ENCODE results near the gene RCL1. TPM values are rescaled to one million over a fixed set of nuclear protein-coding genes. Genes with fewer than 3 reads are reported as not detected.

The RCL1 gene
- polyA plus RNA-seq, 3 donors = 2.2 to 3.0 (median 3.0) TPM

DNA sequence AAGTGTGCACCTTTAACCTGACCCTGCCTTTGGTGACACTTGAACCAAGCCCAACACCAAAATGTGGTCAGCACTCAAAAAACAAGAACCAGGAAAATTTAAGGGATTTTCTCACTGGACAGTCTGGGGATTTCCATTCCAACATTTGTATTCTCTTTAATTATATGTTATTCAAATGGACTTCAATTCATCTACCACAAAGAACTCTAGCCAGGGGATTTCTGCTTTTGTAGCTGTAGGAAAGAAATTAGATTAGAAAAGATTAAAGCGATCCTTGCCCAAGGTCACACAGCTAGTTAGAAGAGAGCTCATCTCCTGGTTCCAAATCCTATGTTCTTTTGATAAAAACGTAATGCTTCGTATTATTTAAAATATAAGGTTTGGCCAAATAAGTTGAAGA is 97.5 kb downstream of the RCL1 start:
- no peaks in the 10 kb centered on the region for H3K27me3 ChIP-seq (ENCODE audit: control insufficient read depth in 2 of 2, insufficient read depth in 2 of 2, low read length in 2 of 2)
- Mint-ChIP-seq H3K27ac (no peak overlapping the region), H3K36me3 (no peaks in the 10 kb centered on the region), H3K9me3 (peaks cover 0 to 1% (median 0%) of the 10 kb centered on the region in 7 donors), H3K4me3 (no peak overlapping the region), H3K4me1 (peaks cover 2% of the 10 kb centered on the region), H3K27me3 (ENCODE audit: low read depth in 3 of 3) (peaks cover 0 to 1% (median 0%) of the 10 kb centered on the region in 3 donors)
- intact Hi-C loops (cut with micrococcal nuclease) = no loop called here
- H3K4me2 ChIP-seq (replicated peaks; ENCODE audit: extremely low read depth, low read length, poor library complexity, severe bottlenecking) = no peak overlapping the region
- no peak overlapping the region for H3K9ac ChIP-seq (ENCODE audit: insufficient read depth, low read length, poor library complexity, severe bottlenecking)
- H3K36me3 ChIP-seq (replicated peaks in 1 of 2; ENCODE audit: control insufficient read depth in 1 of 2, insufficient read depth in 2 of 2, low read length in 2 of 2) = no peaks in the 10 kb centered on the region
- no peaks in the 10 kb centered on the region for H4K20me1 ChIP-seq (ENCODE audit: insufficient read depth, low read length)
- H3K9me3 ChIP-seq (replicated peaks in 1 of 2; ENCODE audit: control insufficient read depth in 1 of 2, insufficient read depth in 1 of 2, low read length in 2 of 2) = no peaks in the 10 kb centered on the region
- H3K4me1 ChIP-seq (ENCODE audit: control insufficient read depth in 1 of 2, insufficient read depth in 2 of 2, low read length in 2 of 2) = no peaks in the 10 kb centered on the region
- no peak overlapping the region for H3K4me3 ChIP-seq (replicated peaks in 1 of 3; ENCODE audit: low read depth in 2 of 3, low read length in 3 of 3)
- no peak overlapping the region for H2AFZ ChIP-seq (ENCODE audit: insufficient read depth, low read depth, low read length, poor library complexity, severe bottlenecking)
- H3K27ac ChIP-seq (ENCODE audit: low read depth in 1 of 2, low read length in 2 of 2) = no peak overlapping the region
- DNase-seq = no peak
- no CpG with 5 or more reads among the region's 3 CpGs for WGBS (ENCODE audit: insufficient coverage)
- no peaks in the 10 kb centered on the region for H3K79me2 ChIP-seq (ENCODE audit: insufficient read depth, low read length)
- TF ChIP-seq, protein P1, sequence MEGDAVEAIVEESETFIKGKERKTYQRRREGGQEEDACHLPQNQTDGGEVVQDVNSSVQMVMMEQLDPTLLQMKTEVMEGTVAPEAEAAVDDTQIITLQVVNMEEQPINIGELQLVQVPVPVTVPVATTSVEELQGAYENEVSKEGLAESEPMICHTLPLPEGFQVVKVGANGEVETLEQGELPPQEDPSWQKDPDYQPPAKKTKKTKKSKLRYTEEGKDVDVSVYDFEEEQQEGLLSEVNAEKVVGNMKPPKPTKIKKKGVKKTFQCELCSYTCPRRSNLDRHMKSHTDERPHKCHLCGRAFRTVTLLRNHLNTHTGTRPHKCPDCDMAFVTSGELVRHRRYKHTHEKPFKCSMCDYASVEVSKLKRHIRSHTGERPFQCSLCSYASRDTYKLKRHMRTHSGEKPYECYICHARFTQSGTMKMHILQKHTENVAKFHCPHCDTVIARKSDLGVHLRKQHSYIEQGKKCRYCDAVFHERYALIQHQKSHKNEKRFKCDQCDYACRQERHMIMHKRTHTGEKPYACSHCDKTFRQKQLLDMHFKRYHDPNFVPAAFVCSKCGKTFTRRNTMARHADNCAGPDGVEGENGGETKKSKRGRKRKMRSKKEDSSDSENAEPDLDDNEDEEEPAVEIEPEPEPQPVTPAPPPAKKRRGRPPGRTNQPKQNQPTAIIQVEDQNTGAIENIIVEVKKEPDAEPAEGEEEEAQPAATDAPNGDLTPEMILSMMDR (IDR thresholded peaks at IDR 0.05) = no peak

DNA sequence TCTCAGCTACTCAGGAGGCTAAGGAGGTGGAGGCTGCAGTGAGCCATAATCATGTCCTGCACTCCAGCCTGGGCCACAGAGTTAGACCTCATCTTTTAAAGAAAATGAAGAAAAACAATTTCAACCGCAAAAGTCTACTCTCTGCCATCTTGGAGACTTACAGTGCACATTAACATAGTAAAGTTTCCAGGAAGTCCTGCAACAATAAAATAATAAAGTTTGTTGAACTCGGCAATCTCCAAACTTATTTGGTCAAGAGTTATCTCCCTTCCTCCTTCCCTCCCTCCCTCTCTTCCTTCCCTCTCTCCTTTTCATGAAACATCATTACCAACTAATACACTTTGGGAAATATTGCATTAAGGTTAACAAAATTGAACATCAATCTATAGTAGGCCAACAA is 98.2 kb downstream of the RCL1 start:
- Mint-ChIP-seq H3K36me3 (no peaks in the 10 kb centered on the region), H3K4me1 (peaks cover 2% of the 10 kb centered on the region), H3K27ac (no peak overlapping the region), H3K4me3 (no peak overlapping the region), H3K9me3 (peaks cover 0 to 1% (median 0%) of the 10 kb centered on the region in 7 donors), H3K27me3 (ENCODE audit: low read depth in 3 of 3) (peaks cover 0 to 1% (median 0%) of the 10 kb centered on the region in 3 donors)
- Histone ChIP-seq H2AFZ (ENCODE audit: insufficient read depth, low read depth, low read length, poor library complexity, severe bottlenecking) (no peak overlapping the region), H3K4me3 (replicated peaks in 1 of 3; ENCODE audit: low read depth in 2 of 3, low read length in 3 of 3) (no peak overlapping the region), H3K9ac (ENCODE audit: insufficient read depth, low read length, poor library complexity, severe bottlenecking) (no peak overlapping the region), H3K79me2 (ENCODE audit: insufficient read depth, low read length) (no peaks in the 10 kb centered on the region), H3K9me3 (replicated peaks in 1 of 2; ENCODE audit: control insufficient read depth in 1 of 2, insufficient read depth in 1 of 2, low read length in 2 of 2) (no peaks in the 10 kb centered on the region), H3K27me3 (ENCODE audit: control insufficient read depth in 2 of 2, insufficient read depth in 2 of 2, low read length in 2 of 2) (no peaks in the 10 kb centered on the region), H3K4me1 (ENCODE audit: control insufficient read depth in 1 of 2, insufficient read depth in 2 of 2, low read length in 2 of 2) (no peaks in the 10 kb centered on the region), H4K20me1 (ENCODE audit: insufficient read depth, low read length) (no peaks in the 10 kb centered on the region), H3K36me3 (replicated peaks in 1 of 2; ENCODE audit: control insufficient read depth in 1 of 2, insufficient read depth in 2 of 2, low read length in 2 of 2) (no peaks in the 10 kb centered on the region), H3K4me2 (replicated peaks; ENCODE audit: extremely low read depth, low read length, poor library complexity, severe bottlenecking) (no peak overlapping the region), H3K27ac (ENCODE audit: low read depth in 1 of 2, low read length in 2 of 2) (no peak overlapping the region)
- TF ChIP-seq, protein P1 (IDR thresholded peaks at IDR 0.05) = no peak
- WGBS (ENCODE audit: insufficient coverage) = no CpG with 5 or more reads among the region's 2 CpGs
- intact Hi-C loops (cut with micrococcal nuclease) = no loop called here
- DNase-seq = no peak
